ENCODE results near the gene LAMA4. TPM values are rescaled to one million over a fixed set of nuclear protein-coding genes. Genes with fewer than 3 reads are reported as not detected.

The LAMA4 gene
- total and polyA plus RNA-seq, 4 donors: 2.1 to 6.0 (median 3.5) TPM

Small RNA genes within 50 kb of the gene (small RNA-seq; reads per million reads assigned to genes)
- not detected for gene RNU6-1226P

Other genes starting within 250 kb of the LAMA4 start
- not detected for gene CCN6, start 200.5 kb downstream of the LAMA4 start, total RNA-seq
- gene CCN6, start 200.5 kb downstream of the LAMA4 start, polyA plus RNA-seq: under 1 TPM in 1 of 2 donors, not detected in 1; 0.54 TPM
- 10 to 100 TPM in 1 of 2 donors, 1 to 10 TPM in 1; 9.6 to 45.4 TPM for gene TUBE1, start 167.1 kb downstream of the LAMA4 start, total RNA-seq
- gene TUBE1, start 167.1 kb downstream of the LAMA4 start, polyA plus RNA-seq: 10 to 100 TPM in 1 of 2 donors, 1 to 10 TPM in 1; 8.8 to 41.2 TPM
- 1 to 10 TPM; 1.8 to 3.9 TPM for gene FAM229B, start 167.0 kb downstream of the LAMA4 start, total RNA-seq
- 10 to 100 TPM; 10.3 to 13.8 TPM for gene FAM229B, start 167.0 kb downstream of the LAMA4 start, polyA plus RNA-seq
- not detected for gene RFPL4B, start 92.8 kb upstream of the LAMA4 start, total RNA-seq
- gene RFPL4B, start 92.8 kb upstream of the LAMA4 start, polyA plus RNA-seq: not detected

Measured in liver (tissue), 5 donors.